ENCODE results near the gene TMEM106A.

DNA sequence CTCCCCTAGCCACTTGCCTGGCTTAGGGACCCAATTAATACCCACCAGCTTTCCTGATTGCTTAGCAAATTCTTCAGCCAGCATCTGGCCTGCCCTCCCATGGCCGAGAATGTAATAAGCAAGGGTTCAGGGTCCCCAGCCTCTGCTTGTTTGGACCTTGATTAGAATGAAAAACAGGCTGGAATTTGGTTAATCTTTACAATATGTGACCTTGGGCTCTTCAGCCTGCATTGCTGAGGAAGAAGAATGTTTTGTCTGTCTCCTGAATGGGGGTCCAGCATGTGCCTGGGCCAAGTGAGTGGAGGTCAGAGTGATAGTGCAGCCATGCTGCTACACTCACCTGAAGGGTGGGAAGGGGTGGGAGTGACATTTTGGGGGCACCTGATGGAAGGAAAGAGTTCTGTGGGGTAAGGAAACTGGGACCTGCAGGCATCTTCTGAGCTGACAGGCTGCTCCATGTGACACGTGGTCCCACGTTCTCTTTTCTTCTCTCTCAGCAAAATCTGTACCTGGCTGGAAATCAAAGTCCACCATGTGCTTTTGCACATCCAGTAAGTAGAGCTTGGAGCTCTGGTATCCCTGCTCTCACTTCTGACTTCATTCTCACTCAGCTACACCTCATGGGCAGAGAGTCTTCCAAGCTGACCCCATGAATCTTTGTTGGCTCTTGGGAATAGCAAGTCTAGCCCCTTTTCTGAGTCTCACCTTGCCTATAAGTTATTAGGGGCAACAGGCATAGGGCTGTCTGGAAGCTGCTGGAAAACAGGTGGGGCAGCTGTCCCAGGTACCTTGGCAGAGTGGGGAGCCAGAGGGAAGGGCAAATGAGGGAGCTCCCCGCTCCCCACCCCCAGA is 5.3 kb downstream of the TMEM106A start:
- no peak for TF ChIP-seq GATA3 (IDR thresholded peaks at IDR 0.05; ENCODE audit: low read depth, low read length)
- no peak for TF ChIP-seq GATA2 (IDR thresholded peaks at IDR 0.05; ENCODE audit: low read depth, low read length)

All from SH-SY5Y (cell line).